HL-60 (cell line): ENCODE results near the gene NPAS2.

Experiments
- TF ChIP-seq, protein P1 (sequence below): IDR thresholded peaks from one replicate; pipeline ENCODE4 v1.5.1; 2011; ENCODE audit warnings: low read length, control low read depth, inconsistent platforms; ENCODE audit not compliant: insufficient read depth
- TF ChIP-seq, protein P2 (sequence below): IDR thresholded peaks from 2 replicates; pipeline ENCODE4 v1.6.1; 2012; ENCODE audit warnings: low read depth; ENCODE audit not compliant: insufficient replicate concordance

DNA sequence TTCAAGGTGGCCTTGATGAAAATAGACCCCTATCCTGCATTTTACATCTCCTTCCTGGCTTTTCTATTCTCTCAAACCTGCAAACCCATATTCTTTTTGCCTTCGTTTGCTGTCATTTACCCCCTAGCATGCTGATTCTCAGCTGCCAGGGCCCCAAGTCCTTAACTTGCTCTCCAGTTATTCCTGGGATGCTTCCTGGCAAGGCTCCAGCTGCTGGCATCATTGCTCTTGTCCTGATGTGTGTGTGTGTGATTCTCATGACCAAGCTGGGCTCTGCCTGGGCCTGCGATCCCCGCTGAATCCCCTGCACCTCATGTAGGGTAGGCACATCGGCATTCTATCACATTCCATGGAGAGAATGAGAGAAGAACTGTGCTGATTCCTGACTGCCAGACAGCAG lies 11.9 kb downstream of the NPAS2 start:
- TF ChIP-seq, protein P1, sequence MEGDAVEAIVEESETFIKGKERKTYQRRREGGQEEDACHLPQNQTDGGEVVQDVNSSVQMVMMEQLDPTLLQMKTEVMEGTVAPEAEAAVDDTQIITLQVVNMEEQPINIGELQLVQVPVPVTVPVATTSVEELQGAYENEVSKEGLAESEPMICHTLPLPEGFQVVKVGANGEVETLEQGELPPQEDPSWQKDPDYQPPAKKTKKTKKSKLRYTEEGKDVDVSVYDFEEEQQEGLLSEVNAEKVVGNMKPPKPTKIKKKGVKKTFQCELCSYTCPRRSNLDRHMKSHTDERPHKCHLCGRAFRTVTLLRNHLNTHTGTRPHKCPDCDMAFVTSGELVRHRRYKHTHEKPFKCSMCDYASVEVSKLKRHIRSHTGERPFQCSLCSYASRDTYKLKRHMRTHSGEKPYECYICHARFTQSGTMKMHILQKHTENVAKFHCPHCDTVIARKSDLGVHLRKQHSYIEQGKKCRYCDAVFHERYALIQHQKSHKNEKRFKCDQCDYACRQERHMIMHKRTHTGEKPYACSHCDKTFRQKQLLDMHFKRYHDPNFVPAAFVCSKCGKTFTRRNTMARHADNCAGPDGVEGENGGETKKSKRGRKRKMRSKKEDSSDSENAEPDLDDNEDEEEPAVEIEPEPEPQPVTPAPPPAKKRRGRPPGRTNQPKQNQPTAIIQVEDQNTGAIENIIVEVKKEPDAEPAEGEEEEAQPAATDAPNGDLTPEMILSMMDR, result no peak
- TF ChIP-seq, protein P2, sequence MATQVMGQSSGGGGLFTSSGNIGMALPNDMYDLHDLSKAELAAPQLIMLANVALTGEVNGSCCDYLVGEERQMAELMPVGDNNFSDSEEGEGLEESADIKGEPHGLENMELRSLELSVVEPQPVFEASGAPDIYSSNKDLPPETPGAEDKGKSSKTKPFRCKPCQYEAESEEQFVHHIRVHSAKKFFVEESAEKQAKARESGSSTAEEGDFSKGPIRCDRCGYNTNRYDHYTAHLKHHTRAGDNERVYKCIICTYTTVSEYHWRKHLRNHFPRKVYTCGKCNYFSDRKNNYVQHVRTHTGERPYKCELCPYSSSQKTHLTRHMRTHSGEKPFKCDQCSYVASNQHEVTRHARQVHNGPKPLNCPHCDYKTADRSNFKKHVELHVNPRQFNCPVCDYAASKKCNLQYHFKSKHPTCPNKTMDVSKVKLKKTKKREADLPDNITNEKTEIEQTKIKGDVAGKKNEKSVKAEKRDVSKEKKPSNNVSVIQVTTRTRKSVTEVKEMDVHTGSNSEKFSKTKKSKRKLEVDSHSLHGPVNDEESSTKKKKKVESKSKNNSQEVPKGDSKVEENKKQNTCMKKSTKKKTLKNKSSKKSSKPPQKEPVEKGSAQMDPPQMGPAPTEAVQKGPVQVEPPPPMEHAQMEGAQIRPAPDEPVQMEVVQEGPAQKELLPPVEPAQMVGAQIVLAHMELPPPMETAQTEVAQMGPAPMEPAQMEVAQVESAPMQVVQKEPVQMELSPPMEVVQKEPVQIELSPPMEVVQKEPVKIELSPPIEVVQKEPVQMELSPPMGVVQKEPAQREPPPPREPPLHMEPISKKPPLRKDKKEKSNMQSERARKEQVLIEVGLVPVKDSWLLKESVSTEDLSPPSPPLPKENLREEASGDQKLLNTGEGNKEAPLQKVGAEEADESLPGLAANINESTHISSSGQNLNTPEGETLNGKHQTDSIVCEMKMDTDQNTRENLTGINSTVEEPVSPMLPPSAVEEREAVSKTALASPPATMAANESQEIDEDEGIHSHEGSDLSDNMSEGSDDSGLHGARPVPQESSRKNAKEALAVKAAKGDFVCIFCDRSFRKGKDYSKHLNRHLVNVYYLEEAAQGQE, result no peak
